GM12801 (cell line): ENCODE results near the gene SREK1.

Experiments used
- TF ChIP-seq, protein P1 (sequence below): IDR thresholded peaks from one replicate; pipeline ENCODE4 v1.5.1; 2011; ENCODE audit warnings: control low read depth; ENCODE audit not compliant: insufficient read length; ENCODE audit errors: extremely low read depth

SREK1 gene, protein sequence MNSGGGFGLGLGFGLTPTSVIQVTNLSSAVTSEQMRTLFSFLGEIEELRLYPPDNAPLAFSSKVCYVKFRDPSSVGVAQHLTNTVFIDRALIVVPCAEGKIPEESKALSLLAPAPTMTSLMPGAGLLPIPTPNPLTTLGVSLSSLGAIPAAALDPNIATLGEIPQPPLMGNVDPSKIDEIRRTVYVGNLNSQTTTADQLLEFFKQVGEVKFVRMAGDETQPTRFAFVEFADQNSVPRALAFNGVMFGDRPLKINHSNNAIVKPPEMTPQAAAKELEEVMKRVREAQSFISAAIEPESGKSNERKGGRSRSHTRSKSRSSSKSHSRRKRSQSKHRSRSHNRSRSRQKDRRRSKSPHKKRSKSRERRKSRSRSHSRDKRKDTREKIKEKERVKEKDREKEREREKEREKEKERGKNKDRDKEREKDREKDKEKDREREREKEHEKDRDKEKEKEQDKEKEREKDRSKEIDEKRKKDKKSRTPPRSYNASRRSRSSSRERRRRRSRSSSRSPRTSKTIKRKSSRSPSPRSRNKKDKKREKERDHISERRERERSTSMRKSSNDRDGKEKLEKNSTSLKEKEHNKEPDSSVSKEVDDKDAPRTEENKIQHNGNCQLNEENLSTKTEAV

DNA sequence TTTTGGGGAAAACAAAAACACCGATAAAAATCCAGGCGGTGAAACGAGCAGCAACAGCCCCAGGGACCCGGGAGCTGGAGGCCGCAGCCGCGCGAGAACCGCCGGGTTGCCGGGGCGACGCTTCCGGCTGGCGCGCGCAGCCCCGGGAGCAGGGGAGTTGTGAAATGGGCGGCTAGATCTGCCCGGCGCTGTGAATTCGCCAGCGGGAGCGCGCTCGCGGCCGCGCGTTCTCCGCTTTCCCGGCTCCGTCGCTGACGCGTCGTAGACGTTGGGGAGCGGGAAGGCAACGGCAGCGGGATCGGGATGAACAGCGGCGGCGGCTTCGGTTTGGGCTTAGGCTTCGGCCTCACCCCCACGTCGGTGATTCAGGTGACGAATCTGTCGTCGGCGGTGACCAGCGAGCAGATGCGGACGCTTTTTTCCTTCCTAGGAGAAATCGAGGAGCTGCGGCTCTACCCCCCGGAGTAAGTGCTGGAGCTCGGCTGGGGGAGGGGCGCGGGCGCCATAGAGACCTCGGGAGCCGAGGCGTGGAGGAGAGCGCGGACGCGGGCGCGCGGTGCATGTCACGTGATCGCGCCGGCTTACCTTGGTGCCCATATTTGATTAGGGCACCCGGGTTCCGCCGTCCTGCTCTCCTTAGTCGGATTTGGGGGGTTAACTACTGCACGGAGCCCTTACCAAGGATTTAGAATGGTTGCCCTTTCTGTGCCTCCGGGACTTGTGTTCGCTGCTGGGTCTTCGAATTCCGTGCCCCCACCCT, at the start of gene SREK1:
TSS of gene SREK1 (plus strand) at position 227 of the 760 bp plus-strand sequence. CDS start at position 304, 77 bp downstream.
- TF ChIP-seq, protein P1, sequence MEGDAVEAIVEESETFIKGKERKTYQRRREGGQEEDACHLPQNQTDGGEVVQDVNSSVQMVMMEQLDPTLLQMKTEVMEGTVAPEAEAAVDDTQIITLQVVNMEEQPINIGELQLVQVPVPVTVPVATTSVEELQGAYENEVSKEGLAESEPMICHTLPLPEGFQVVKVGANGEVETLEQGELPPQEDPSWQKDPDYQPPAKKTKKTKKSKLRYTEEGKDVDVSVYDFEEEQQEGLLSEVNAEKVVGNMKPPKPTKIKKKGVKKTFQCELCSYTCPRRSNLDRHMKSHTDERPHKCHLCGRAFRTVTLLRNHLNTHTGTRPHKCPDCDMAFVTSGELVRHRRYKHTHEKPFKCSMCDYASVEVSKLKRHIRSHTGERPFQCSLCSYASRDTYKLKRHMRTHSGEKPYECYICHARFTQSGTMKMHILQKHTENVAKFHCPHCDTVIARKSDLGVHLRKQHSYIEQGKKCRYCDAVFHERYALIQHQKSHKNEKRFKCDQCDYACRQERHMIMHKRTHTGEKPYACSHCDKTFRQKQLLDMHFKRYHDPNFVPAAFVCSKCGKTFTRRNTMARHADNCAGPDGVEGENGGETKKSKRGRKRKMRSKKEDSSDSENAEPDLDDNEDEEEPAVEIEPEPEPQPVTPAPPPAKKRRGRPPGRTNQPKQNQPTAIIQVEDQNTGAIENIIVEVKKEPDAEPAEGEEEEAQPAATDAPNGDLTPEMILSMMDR: no peak

DNA sequence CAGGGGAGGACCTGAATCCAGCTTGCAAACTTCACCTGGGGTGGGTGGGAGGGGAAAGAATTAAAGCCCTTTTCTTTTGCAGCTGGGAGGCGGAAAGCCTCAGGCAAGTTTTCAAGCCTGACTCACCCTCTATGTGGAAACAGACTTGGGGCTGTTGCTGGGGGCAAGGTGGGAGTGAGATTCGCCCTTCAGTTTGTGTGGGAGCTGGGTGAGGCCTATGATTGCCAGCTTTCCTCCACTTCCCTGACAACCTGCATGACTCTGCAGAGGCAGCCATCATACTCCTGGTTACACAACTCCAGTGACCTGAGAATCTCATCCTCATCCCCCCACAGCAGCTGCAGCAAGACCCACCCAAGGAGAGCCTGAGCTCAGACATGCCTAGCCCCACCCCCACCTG, 43.2 kb upstream of the SREK1 start:
- TF ChIP-seq, protein P1: no peak

DNA sequence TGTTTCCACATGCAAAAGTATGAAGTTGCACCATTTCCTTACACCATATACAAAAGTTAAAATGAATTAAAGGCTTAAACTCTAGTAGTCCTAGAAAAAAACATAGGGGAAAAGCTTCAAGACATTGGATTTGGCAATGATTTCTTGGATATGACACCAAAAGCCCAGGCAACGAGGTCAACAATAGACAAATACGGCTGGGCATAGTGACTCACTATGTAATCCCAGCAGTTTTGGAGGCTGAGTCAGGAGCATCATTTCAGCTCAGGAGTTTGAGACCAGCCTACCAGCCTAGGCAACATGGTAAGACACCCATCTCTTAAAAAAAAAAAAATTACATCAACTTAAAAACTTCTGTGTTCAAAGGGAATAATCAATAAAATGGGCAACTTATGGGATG, 30.9 kb upstream of the SREK1 start:
- TF ChIP-seq, protein P1: no peak

DNA sequence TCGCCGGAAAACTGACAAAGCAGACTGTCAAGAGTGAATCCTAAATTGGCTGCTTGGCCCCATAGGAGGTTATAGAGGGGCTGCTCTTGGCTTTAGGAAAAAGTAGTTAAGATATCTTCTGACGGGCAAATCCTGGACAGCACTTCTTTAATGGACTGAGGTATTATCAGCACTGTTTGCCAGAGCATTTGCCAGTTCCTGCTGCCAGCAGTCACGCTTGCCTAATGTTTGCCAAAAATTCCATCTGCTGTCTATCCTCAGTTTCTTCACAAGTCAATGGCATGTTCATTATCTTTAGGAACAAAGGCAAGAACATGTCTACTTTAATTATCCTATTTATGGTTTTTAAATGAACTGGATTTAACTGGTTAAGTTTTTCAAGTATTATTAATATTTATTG, 25.8 kb upstream of the SREK1 start:
- TF ChIP-seq, protein P1: no peak

DNA sequence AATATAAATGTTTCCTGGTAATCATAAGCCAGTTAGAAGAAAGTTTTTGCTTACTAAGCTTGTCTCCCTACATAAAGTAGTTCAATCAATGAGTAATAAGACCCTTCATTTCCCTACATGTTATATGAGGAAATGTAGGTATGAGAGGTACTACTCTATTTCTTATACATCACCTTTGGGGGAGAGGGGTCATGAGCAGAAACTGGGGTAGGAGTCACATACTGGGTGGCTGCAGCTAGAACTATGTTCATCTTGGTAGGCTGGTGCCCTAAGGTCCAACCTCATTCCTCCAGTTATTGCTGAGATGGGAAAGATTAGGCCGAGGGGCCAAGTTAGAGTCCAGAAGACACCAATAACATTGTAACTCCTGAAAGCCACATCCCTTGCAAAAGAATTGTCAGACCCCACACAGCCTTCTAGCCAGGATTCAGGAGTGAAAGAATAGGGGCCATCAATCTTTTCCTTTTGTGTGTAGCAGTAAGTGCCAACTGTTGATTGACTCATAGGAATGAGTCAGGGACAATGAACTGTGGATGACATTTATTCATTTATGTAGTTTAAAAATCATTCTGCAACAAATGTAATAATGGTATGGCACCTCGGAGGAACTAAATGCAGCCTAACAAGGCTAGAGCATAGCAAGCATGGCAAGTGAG, 21.6 kb upstream of the SREK1 start:
- TF ChIP-seq, protein P1: no peak

DNA sequence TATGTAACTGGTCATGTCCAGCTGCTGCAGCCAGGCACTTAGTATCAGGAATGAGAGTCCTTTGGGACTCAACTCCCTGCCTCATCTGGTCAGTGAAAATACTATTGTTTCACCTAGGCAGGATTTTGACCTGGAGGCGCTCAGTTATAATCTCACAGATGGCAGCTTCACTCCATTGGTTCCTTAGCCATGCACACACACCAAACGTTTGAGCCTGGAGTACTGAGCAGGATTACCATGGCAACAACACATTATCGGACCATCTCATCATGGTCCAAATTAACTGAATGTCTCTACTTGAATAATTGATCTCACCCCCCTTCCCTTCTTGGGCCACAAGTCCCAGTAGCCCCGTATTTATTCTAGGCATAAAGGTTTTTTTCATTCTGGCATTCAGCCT, 15.0 kb upstream of the SREK1 start:
- TF ChIP-seq, protein P1: no peak

DNA sequence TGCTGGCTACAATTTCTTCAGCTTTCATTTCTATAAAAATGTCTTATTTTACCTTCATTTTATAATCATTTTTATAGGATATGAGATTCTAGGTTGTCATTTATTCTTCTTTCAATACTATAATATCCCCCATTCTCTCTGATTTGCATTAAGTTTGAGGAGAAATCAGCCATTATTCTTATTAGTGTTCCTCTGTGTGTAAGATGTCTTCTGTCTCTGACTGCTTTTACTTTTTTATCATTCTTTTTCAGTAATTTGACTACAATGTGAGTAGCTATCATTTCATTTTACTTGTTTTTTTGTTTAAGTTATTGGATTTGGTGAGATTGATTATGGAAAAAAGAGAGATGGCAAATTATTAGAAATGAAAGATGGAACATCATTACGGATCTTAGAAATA, 13.6 kb upstream of the SREK1 start:
- TF ChIP-seq, protein P1: no peak
